Activated CD4-positive, alpha-beta T cell treated with anti-CD3 and anti-CD28 coated beads for 36 hours (primary cell): ENCODE results near the gene TAPBPL. TPM values are rescaled to one million over a fixed set of nuclear protein-coding genes. Genes with fewer than 3 reads are reported as not detected.
A peak's percentile ranks its signal among the peaks of the same experiment; 100 is the strongest.
"Not testable (repeated sequence)": the region's sequence is repeated elsewhere in the genome, so short reads cannot be mapped to it uniquely, and the experiment has no call there.

ENCODE experiments used
- ATAC-seq: fragments of 200-7000 bp; cut with Tn5 transposase; one replicate; pipeline ENCODE4 v1.10.0; 2021; ENCODE audit warnings: mild to moderate bottlenecking, moderate library complexity
- CTCF ChIA-PET: fragments of 350-600 bp; sonication (Branson Sonifier 250); formaldehyde crosslinking; loops from one replicate; lab custom pipeline; 2021; ENCODE audit warnings: antibody characterized with exemption; lab: Charles Lee
- POLR2A ChIA-PET: fragments of 350-600 bp; sonication (Branson Sonifier 250); formaldehyde crosslinking; loops from one replicate; lab custom pipeline; 2021; ENCODE audit warnings: antibody characterized with exemption, inconsistent platforms; lab: Charles Lee
- DNase-seq: peaks from one replicate; pipeline ENCODE4 v3.0.0-alpha.2; 2020
- H3K27ac Mint-ChIP-seq: one replicate; pipeline ENCODE4 v1.8.0; 2021; ENCODE audit warnings: mixed read lengths
- H3K27me3 Mint-ChIP-seq: one replicate; pipeline ENCODE4 v1.8.0; 2021; ENCODE audit warnings: mixed read lengths
- H3K36me3 Mint-ChIP-seq: one replicate; pipeline ENCODE4 v1.8.0; 2021; ENCODE audit warnings: low read depth, mixed read lengths
- H3K4me1 Mint-ChIP-seq: one replicate; pipeline ENCODE4 v1.8.0; 2021; ENCODE audit warnings: mixed read lengths
- H3K4me3 Mint-ChIP-seq: one replicate; pipeline ENCODE4 v1.8.0; 2021; ENCODE audit warnings: mild to moderate bottlenecking, moderate library complexity, mixed read lengths
- H3K9me3 Mint-ChIP-seq: one replicate; pipeline ENCODE4 v1.8.0; 2021; ENCODE audit warnings: low read depth, mixed read lengths
- intact Hi-C, 2 experiments: fragments of 100-400 bp; cut with DNase I in 1 of 2; cut with micrococcal nuclease in 1 of 2; formaldehyde crosslinking; loops; one replicate each; pipeline versions ENCODE4 v1.14.2 to v1.15.1; 2022 to 2024; cut with DNase I, micrococcal nuclease
- total RNA-seq, 2 experiments: library from RNA; stranded (reverse); gene quantifications; one replicate each; pipeline ENCODE4 v1.2.3, GENCODE V29; 2021

Gene TAPBPL
- total RNA-seq, 2 experiments from 2014 or later: 27.4 to 40.8 TPM

GRCh38 chr12:6424866-6425265 is 27.0 kb upstream of the TAPBPL start:
- Mint-ChIP-seq H3K9me3 (no peaks in the 10 kb centered on the region), H3K27ac (peak overlapping the region; percentile 61), H3K4me1 (peaks cover 55% of the 10 kb centered on the region), H3K36me3 (no peaks in the 10 kb centered on the region), H3K27me3 (no peaks in the 10 kb centered on the region), H3K4me3 (no peak overlapping the region)
- ChIA-PET CTCF (interaction anchor here (0.8 to 7.8 kb wide), 17 partner anchors 10 to 283 kb away, joined by 3 to 200 read pairs (median 6); partner anchors contain the start of genes CD27, GAPDH, MRPL51 and TAPBPL), POLR2A (interaction anchor here (0.8 to 3.4 kb wide), 8 partner anchors 21 to 110 kb away, joined by 3 to 10 read pairs (median 4); partner anchors contain the start of genes TAPBPL and VAMP1)
- ATAC-seq: no peak
- intact Hi-C loops: loop anchor here (5.0 kb wide), 1 partner anchor 103 kb away; no protein-coding TSS in a partner anchor
- no peak for DNase-seq

- Mint-ChIP-seq H3K4me1 (peaks cover 65% of the 10 kb centered on the region), H3K36me3 (no peaks in the 10 kb centered on the region), H3K27ac (peak overlapping the region; percentile 92), H3K9me3 (no peaks in the 10 kb centered on the region), H3K4me3 (peak overlapping the region; percentile 81), H3K27me3 (no peaks in the 10 kb centered on the region)
- ChIA-PET POLR2A (interaction anchor here (0.7 to 3.4 kb wide), 11 partner anchors 26 to 108 kb away, joined by 3 to 13 read pairs (median 4); partner anchors contain the start of genes TAPBPL and VAMP1), CTCF (interaction anchor here (0.6 to 7.8 kb wide), 16 partner anchors 19 to 355 kb away, joined by 3 to 200 read pairs (median 6); partner anchors contain the start of genes CD27, GAPDH, MRPL51 and TAPBPL)
- ATAC-seq: no peak
- DNase-seq: peak; percentile 67
- intact Hi-C loops: loop anchor here (2.0 kb wide), 2 partner anchors 27 to 89 kb away; partner anchors contain the start of gene TAPBPL (in 1 of the 2)
Measured at GRCh38 chr12:6425590-6426531, 26.0 kb upstream of the TAPBPL start.

GRCh38 chr12:6426882-6427671 is 24.8 kb upstream of the TAPBPL start:
- peak overlapping the region; percentile 92 for H3K27ac Mint-ChIP-seq
- ChIA-PET POLR2A (interaction anchor here (0.6 to 3.4 kb wide), 7 partner anchors 9 to 107 kb away, joined by 3 to 13 read pairs (median 7); partner anchors contain the start of genes TAPBPL and VAMP1), CTCF (interaction anchor here (0.6 to 7.8 kb wide), 14 partner anchors 9 to 354 kb away, joined by 3 to 200 read pairs (median 4); partner anchors contain the start of genes GAPDH and VAMP1)
- DNase-seq: peak; percentile 98
- no peaks in the 10 kb centered on the region for H3K9me3 Mint-ChIP-seq
- H3K27me3 Mint-ChIP-seq: no peaks in the 10 kb centered on the region
- ATAC-seq: peak; percentile 80
- no peaks in the 10 kb centered on the region for H3K36me3 Mint-ChIP-seq
- H3K4me1 Mint-ChIP-seq: peaks cover 72% of the 10 kb centered on the region
- H3K4me3 Mint-ChIP-seq: peak overlapping the region; percentile 81
- intact Hi-C loops: loop anchor here (1.0 to 2.0 kb wide), 9 partner anchors 16 to 180 kb away; partner anchors contain the start of genes GAPDH (in 2 of the 2), CHD4 (in 1 of the 2), MRPL51 (in 1 of the 2) and TAPBPL (in 1 of the 2)

GRCh38 chr12:6427796-6428195 is 24.0 kb upstream of the TAPBPL start:
- not testable (repeated sequence) for H3K9me3 Mint-ChIP-seq, H3K36me3 Mint-ChIP-seq, DNase-seq, ATAC-seq, H3K27me3 Mint-ChIP-seq
- ChIA-PET CTCF (interaction anchor here (0.6 to 7.8 kb wide), 8 partner anchors 8 to 148 kb away, joined by 3 to 200 read pairs (median 4); no protein-coding TSS in a partner anchor), POLR2A (interaction anchor here (0.7 to 3.4 kb wide), 6 partner anchors 8 to 43 kb away, joined by 3 to 13 read pairs (median 7); partner anchors contain the start of gene VAMP1)
- H3K4me1 Mint-ChIP-seq: peaks cover 76% of the 10 kb centered on the region
- peak overlapping the region; percentile 81 for H3K4me3 Mint-ChIP-seq
- intact Hi-C loops: loop anchor here (1.0 to 2.0 kb wide), 9 partner anchors 16 to 180 kb away; partner anchors contain the start of genes GAPDH (in 2 of the 2), CHD4 (in 1 of the 2), MRPL51 (in 1 of the 2) and TAPBPL (in 1 of the 2)
- peak overlapping the region; percentile 92 for H3K27ac Mint-ChIP-seq

- intact Hi-C loops: no loop called here
- ATAC-seq (no peak), DNase-seq (no peak)
- Mint-ChIP-seq H3K27me3 (no peaks in the 10 kb centered on the region), H3K4me1 (peaks cover 77% of the 10 kb centered on the region), H3K9me3 (no peaks in the 10 kb centered on the region), H3K4me3 (no peak overlapping the region), H3K36me3 (no peaks in the 10 kb centered on the region), H3K27ac (peak overlapping the region; percentile 92)
- ChIA-PET CTCF (interaction anchor here (0.6 to 7.8 kb wide), 5 partner anchors 15 to 142 kb away, joined by 3 to 200 read pairs (median 5); no protein-coding TSS in a partner anchor), POLR2A (interaction anchor here (0.6 to 0.9 kb wide), 4 partner anchors 15 to 35 kb away, joined by 3 to 10 read pairs (median 3); no protein-coding TSS in a partner anchor)
Measured at GRCh38 chr12:6428326-6428725, 23.5 kb upstream of the TAPBPL start.

- CTCF ChIA-PET: no interaction called here
- no peaks in the 10 kb centered on the region for H3K36me3 Mint-ChIP-seq
- no peak for ATAC-seq
- peaks cover 80% of the 10 kb centered on the region for H3K4me1 Mint-ChIP-seq
- intact Hi-C loops: loop anchor here in 1 of 2 experiments (1.0 kb wide), 1 partner anchor 14 kb away; the partner anchor contains the start of gene CD27
- no peaks in the 10 kb centered on the region for H3K9me3 Mint-ChIP-seq
- H3K27ac Mint-ChIP-seq: peak overlapping the region; percentile 80
- H3K4me3 Mint-ChIP-seq: peak overlapping the region; percentile 1
- H3K27me3 Mint-ChIP-seq: no peaks in the 10 kb centered on the region
- DNase-seq: peak; percentile 84
- POLR2A ChIA-PET: no interaction called here
Measured at GRCh38 chr12:6430124-6430989, 21.5 kb upstream of the TAPBPL start.

GRCh38 chr12:6432991-6433390 is 18.9 kb upstream of the TAPBPL start:
- ChIA-PET POLR2A (no interaction called here), CTCF (interaction anchor here (1.1 to 1.6 kb wide), 4 partner anchors 12 to 32 kb away, joined by 3 to 4 read pairs (median 3); no protein-coding TSS in a partner anchor)
- DNase-seq: no peak
- no peaks in the 10 kb centered on the region for H3K27me3 Mint-ChIP-seq
- ATAC-seq: no peak
- H3K36me3 Mint-ChIP-seq: no peaks in the 10 kb centered on the region
- H3K4me3 Mint-ChIP-seq: no peak overlapping the region
- no peaks in the 10 kb centered on the region for H3K9me3 Mint-ChIP-seq
- intact Hi-C loops: no loop called here
- peaks cover 70% of the 10 kb centered on the region for H3K4me1 Mint-ChIP-seq
- peak overlapping the region; percentile 85 for H3K27ac Mint-ChIP-seq

- DNase-seq: peak; percentile 69
- peak; percentile 84 for ATAC-seq
- intact Hi-C loops: loop anchor here in 1 of 2 experiments (1.0 kb wide), 1 partner anchor 9 kb away; no protein-coding TSS in a partner anchor
Measured at GRCh38 chr12:6434205-6435140, 17.4 kb upstream of the TAPBPL start.

More at GRCh38 chr12:6434205-6435140, 17.4 kb upstream of the TAPBPL start:
- Mint-ChIP-seq H3K36me3 (no peaks in the 10 kb centered on the region), H3K27ac (peak overlapping the region; percentile 83), H3K4me1 (peaks cover 70% of the 10 kb centered on the region), H3K27me3 (no peaks in the 10 kb centered on the region), H3K4me3 (peak overlapping the region; percentile 35), H3K9me3 (no peaks in the 10 kb centered on the region)
- ChIA-PET POLR2A (interaction anchor here (0.6 to 1.1 kb wide), 4 partner anchors 26 to 87 kb away, joined by 3 to 5 read pairs (median 4); no protein-coding TSS in a partner anchor), CTCF (interaction anchor here (0.8 to 2.0 kb wide), 6 partner anchors 9 to 98 kb away, joined by 3 to 12 read pairs (median 9); partner anchors contain the start of gene TAPBPL)
